Measurements from ENCODE around the gene EMC10.

EMC10 gene

GRCh38 chr19:50430888-50431342 is 45.4 kb upstream of the EMC10 start:
- Histone ChIP-seq H3K27me3 (ENCODE audit: insufficient read depth, poor library complexity, severe bottlenecking) (peaks cover 13% of the 10 kb centered on the region), H3K4me3 (replicated peaks; ENCODE audit: insufficient read depth, low read length) (peak overlapping the region; percentile 71), H3K27ac (replicated peaks) (peak overlapping the region; percentile 56)
- no peak for DNase-seq (ENCODE audit: low read depth in 1 of 2, low spot score in 1 of 2)
- no peak for TF ChIP-seq REST (IDR thresholded peaks at IDR 0.05; ENCODE audit: insufficient replicate concordance, low read depth)
- TF ChIP-seq SPI1 (IDR thresholded peaks at IDR 0.05; ENCODE audit: borderline replicate concordance, low read depth) = no peak
- TF ChIP-seq CTCF (IDR thresholded peaks at IDR 0.05; ENCODE audit: insufficient read depth, low read length) = no peak
- no peak for TF ChIP-seq POLR2AphosphoS5 (IDR thresholded peaks at IDR 0.05; ENCODE audit: low read depth)
- TF ChIP-seq GABPA (IDR thresholded peaks at IDR 0.05; ENCODE audit: low read depth) = no peak

DNA sequence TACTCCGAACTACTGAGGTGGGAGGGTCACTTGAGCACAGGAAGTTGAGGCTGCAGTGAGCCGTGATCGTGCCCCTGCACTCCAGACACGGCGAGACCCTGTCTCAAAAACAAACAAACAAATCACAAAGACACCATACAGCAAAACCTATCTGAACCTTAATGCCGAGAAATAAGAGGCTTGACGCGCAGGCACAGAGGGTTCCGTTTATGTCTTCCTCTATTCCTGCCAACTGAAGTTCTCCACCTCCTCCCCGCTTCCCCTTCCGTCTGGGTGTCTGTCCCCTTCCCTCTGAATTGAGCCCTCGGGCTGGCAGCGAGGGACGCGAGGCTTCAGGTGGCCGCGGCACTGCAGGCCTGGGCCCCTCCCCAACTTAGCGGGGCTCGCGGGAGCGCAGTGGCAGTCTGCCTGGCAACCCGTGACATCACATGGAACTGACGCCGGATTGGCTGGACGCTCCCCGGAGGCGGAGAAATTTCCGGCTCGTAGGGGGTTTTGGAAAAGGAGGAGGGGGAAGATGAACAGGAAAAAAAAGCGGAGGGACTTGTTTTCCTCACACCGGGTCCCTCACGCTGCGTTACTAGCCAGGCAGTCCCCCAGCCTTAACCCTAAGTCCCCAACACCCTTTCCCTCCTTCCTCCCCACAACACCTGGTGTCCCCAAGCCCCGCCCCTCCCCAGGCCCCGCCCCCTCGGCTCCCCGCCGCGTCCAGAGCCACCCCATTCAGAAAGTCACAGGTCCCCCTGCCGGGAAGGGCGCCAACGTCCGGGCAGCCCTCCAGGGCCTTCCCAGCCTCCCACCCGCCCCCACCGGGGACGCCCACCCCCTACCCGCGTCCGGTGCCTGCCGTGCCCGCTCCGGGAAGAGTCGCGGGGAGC is 44.7 kb upstream of the EMC10 start:
- Histone ChIP-seq H3K27ac (replicated peaks) (peak overlapping the region; percentile 56), H3K27me3 (ENCODE audit: insufficient read depth, poor library complexity, severe bottlenecking) (peaks cover 13% of the 10 kb centered on the region), H3K4me3 (replicated peaks; ENCODE audit: insufficient read depth, low read length) (peak overlapping the region; percentile 71)
- TF ChIP-seq SPI1 (IDR thresholded peaks at IDR 0.05; ENCODE audit: borderline replicate concordance, low read depth) (peak; percentile 70; the same call in 1 of the 2 replicates), GABPA (IDR thresholded peaks at IDR 0.05; ENCODE audit: low read depth) (no peak)
- DNase-seq (ENCODE audit: low read depth in 1 of 2, low spot score in 1 of 2) = peak; percentile 65 to 84

- Histone ChIP-seq H3K27me3 (ENCODE audit: insufficient read depth, poor library complexity, severe bottlenecking) (peaks cover 13% of the 10 kb centered on the region), H3K4me3 (replicated peaks; ENCODE audit: insufficient read depth, low read length) (peak within 1 kb of the TSS; percentile 71), H3K27ac (replicated peaks) (no peak within 1 kb of the TSS; the same call in 1 of the 2 replicates)
- TF ChIP-seq POLR2AphosphoS5 (IDR thresholded peaks at IDR 0.05; ENCODE audit: low read depth) (no peak), CTCF (IDR thresholded peaks at IDR 0.05; ENCODE audit: insufficient read depth, low read length) (no peak), GABPA (IDR thresholded peaks at IDR 0.05; ENCODE audit: low read depth) (no peak), SPI1 (IDR thresholded peaks at IDR 0.05; ENCODE audit: borderline replicate concordance, low read depth) (no peak), REST (IDR thresholded peaks at IDR 0.05; ENCODE audit: insufficient replicate concordance, low read depth) (no peak)
- DNase-seq (ENCODE audit: low read depth in 1 of 2, low spot score in 1 of 2) = no peak
Observed at GRCh38 chr19:50432221-50433028, 43.9 kb upstream of the EMC10 start, which contains the start of gene MYBPC2. TSS of gene MYBPC2 (plus strand) at chr19:50432892. CDS start at chr19:50432954, 62 bp downstream.

Measured in HL-60 (cell line).